Ascending aorta (tissue), 2 donors: ENCODE data around the gene FOXK1. TPM values are rescaled to one million over a fixed set of nuclear protein-coding genes. Genes with fewer than 3 reads are reported as not detected.

Experiments
- DNase-seq, 2 donors: peaks; one replicate each; pipeline ENCODE4 v3.0.0-alpha.2; 2019; ENCODE audit warnings: low spot score in 2 of 2
- H3K27ac ChIP-seq, 2 donors: fragments of 200-600 bp; sonication (generic); one replicate each; pipeline ENCODE4 v1.5.1; 2016 to 2017; ENCODE audit warnings: mild to moderate bottlenecking in 1 of 2
- H3K27me3 ChIP-seq: fragments of 200-600 bp; sonication (generic); one replicate; pipeline ENCODE4 v1.5.1; 2017
- H3K36me3 ChIP-seq, 2 donors: fragments of 200-600 bp; sonication (generic); one replicate each; pipeline ENCODE4 v1.5.1; 2016
- H3K4me1 ChIP-seq, 2 donors: fragments of 200-600 bp; sonication (generic); one replicate each; pipeline ENCODE4 v1.5.1; 2016 to 2017; ENCODE audit warnings: mild to moderate bottlenecking in 1 of 2
- H3K4me3 ChIP-seq, 2 donors: fragments of 200-600 bp; sonication (generic); one replicate each; pipeline ENCODE4 v1.5.1; 2016 to 2017; ENCODE audit warnings: mild to moderate bottlenecking in 1 of 2
- H3K9me3 ChIP-seq, 2 donors: fragments of 200-600 bp; sonication (generic); one replicate each; pipeline ENCODE4 v1.5.1; 2016
- intact Hi-C: fragments of 100-400 bp; cut with DNase I; formaldehyde crosslinking; loops from one replicate; pipeline ENCODE4 v1.15.1; 2023
- total RNA-seq: library from RNA; depleted of rRNA; stranded (reverse); fragments of >200 nt; gene quantifications from one replicate; pipeline ENCODE4 v1.1.0, GENCODE V29; 2016
- TF ChIP-seq, protein P1 (sequence below), 3 experiments: fragments of 200-600 bp in 2 of 3; fragments of 450-650 bp in 1 of 3; sonication (generic) in 2 of 3; IDR thresholded peaks; one replicate each; pipeline ENCODE4 v1.5.1; 2016 to 2019; ENCODE audit warnings: antibody characterized with exemption in 3 of 3, mild to moderate bottlenecking in 1 of 3, moderate library complexity in 1 of 3

Gene FOXK1
- total RNA-seq, 1 donor from 2014 or later: 31.7 TPM

DNA sequence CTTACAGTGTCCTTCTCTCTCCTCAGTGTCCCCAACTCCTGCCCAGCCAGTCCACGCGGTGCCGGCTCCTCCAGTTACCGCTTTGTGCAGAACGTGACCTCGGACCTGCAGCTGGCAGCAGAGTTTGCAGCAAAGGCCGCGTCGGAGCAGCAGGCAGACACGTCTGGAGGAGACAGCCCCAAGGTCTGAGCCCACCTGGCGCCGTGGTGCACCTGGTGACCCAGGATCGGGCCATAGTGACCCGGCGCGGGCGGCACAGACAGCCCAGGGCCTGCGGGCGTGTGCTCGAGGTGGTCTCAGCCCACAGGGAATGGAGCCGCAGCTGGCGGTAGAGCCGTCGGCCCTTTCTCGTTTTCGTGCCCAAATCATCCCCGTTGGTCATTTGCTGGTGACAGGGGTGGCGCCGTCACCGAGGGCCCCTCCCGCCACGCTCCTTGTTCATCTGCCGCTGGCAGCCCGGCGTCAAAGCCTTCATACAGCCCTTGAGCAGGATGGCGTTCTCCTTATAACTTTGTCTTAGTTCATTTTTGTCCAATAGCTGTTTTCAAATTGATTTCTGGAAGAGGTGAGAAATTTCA is 72.4 kb downstream of the FOXK1 start:
- H3K36me3 ChIP-seq: peaks cover 52 to 54% of the 10 kb centered on the region in 2 donors
- intact Hi-C loops: no loop called here
- H3K27ac ChIP-seq: no peak overlapping the region
- peaks cover 0 to 12% of the 10 kb centered on the region in 2 donors for H3K4me1 ChIP-seq
- TF ChIP-seq, protein P1, sequence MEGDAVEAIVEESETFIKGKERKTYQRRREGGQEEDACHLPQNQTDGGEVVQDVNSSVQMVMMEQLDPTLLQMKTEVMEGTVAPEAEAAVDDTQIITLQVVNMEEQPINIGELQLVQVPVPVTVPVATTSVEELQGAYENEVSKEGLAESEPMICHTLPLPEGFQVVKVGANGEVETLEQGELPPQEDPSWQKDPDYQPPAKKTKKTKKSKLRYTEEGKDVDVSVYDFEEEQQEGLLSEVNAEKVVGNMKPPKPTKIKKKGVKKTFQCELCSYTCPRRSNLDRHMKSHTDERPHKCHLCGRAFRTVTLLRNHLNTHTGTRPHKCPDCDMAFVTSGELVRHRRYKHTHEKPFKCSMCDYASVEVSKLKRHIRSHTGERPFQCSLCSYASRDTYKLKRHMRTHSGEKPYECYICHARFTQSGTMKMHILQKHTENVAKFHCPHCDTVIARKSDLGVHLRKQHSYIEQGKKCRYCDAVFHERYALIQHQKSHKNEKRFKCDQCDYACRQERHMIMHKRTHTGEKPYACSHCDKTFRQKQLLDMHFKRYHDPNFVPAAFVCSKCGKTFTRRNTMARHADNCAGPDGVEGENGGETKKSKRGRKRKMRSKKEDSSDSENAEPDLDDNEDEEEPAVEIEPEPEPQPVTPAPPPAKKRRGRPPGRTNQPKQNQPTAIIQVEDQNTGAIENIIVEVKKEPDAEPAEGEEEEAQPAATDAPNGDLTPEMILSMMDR (IDR thresholded peaks at IDR 0.05): no peak
- no peaks in the 10 kb centered on the region for H3K27me3 ChIP-seq
- H3K9me3 ChIP-seq: no peaks in the 10 kb centered on the region
- H3K4me3 ChIP-seq: no peak overlapping the region
- DNase-seq: no peak

GRCh38 chr7:4755045-4755444 is 73.0 kb downstream of the FOXK1 start:
- no peaks in the 10 kb centered on the region for H3K9me3 ChIP-seq
- H3K27me3 ChIP-seq: no peaks in the 10 kb centered on the region
- intact Hi-C loops: no loop called here
- no peak overlapping the region for H3K4me3 ChIP-seq
- TF ChIP-seq, protein P1 (IDR thresholded peaks at IDR 0.05): no peak
- H3K4me1 ChIP-seq: peaks cover 0 to 12% of the 10 kb centered on the region in 2 donors
- no peak overlapping the region for H3K27ac ChIP-seq
- H3K36me3 ChIP-seq: peaks cover 57 to 59% of the 10 kb centered on the region in 2 donors
- no peak for DNase-seq

DNA sequence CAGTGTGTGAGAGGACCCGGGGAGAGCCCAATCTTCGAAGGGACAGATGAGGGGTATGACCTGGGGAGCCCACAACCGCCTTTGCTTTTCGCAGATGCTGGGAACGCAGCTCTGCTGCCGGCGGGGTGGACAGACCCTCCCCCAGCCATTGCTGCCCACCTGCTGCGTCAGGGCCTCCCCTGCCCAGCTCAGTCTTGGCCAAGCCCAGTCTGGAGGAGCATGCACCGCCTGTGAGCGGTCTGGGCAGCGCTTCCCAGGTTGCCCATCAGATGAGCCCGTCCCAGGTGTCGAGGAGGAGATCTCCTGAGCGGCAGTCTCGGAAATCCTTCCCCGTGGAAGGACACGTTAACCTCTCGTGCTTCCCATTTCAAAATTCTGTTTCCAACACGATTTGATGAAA is 76.0 kb downstream of the FOXK1 start:
- intact Hi-C loops: no loop called here
- no peak for DNase-seq
- no peaks in the 10 kb centered on the region for H3K27me3 ChIP-seq
- no peaks in the 10 kb centered on the region for H3K9me3 ChIP-seq
- peaks cover 88 to 90% of the 10 kb centered on the region in 2 donors for H3K36me3 ChIP-seq
- no peak overlapping the region for H3K4me3 ChIP-seq
- no peak overlapping the region for H3K27ac ChIP-seq
- H3K4me1 ChIP-seq: no peaks in the 10 kb centered on the region
- TF ChIP-seq, protein P1 (IDR thresholded peaks at IDR 0.05): no peak

DNA sequence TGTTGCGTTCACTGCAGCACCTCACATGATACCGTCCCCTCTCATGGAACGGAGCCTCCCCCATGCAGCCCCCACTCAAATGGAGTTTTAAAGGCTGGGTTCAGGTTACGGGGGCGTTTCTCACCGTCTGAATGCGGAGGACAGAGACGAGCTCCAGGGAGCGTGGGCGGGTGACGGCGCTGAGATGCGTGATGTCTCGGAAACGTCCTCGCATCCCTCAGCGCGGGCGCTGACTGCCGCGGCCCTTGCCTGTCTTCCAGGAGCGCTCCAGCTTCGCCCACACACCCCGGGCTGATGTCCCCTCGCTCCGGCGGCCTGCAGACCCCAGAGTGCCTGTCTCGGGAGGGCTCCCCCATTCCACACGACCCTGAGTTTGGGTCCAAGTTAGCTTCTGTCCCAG is 76.7 kb downstream of the FOXK1 start:
- Histone ChIP-seq H3K36me3 (peaks cover 95 to 97% of the 10 kb centered on the region in 2 donors), H3K27ac (no peak overlapping the region), H3K27me3 (no peaks in the 10 kb centered on the region), H3K4me3 (no peak overlapping the region), H3K4me1 (no peaks in the 10 kb centered on the region), H3K9me3 (no peaks in the 10 kb centered on the region)
- intact Hi-C loops: no loop called here
- TF ChIP-seq, protein P1 (IDR thresholded peaks at IDR 0.05): no peak
- no peak for DNase-seq

- H3K36me3 ChIP-seq: peaks cover 99% of the 10 kb centered on the region in 2 donors
- no peaks in the 10 kb centered on the region for H3K4me1 ChIP-seq
- H3K9me3 ChIP-seq: no peaks in the 10 kb centered on the region
- DNase-seq: no peak
- H3K27ac ChIP-seq: no peak overlapping the region
- TF ChIP-seq, protein P1 (IDR thresholded peaks at IDR 0.05): no peak
- H3K4me3 ChIP-seq: no peak overlapping the region
- H3K27me3 ChIP-seq: no peaks in the 10 kb centered on the region
- intact Hi-C loops: no loop called here
These were observed 77.1 kb downstream of the FOXK1 start for GRCh38 chr7:4759211-4759610.

DNA sequence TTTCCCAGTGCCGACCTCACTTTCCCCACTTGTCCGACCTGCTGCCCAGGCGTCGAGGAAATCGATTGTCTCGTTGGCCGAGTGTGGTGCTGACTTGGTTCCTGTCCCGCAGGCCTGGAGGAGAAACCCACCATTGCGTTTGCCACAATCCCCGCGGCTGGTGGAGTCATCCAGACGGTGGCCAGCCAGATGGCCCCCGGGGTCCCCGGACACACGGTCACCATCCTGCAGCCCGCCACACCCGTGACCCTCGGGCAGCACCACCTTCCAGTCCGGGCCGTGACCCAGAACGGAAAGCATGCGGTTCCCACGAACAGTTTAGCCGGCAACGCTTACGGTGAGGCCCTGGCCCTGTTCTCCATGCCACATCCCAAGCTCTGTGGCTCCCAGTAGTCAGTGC is 78.9 kb downstream of the FOXK1 start:
- H3K4me3 ChIP-seq: no peak overlapping the region
- no peaks in the 10 kb centered on the region for H3K4me1 ChIP-seq
- peaks cover 88 to 93% of the 10 kb centered on the region in 2 donors for H3K36me3 ChIP-seq
- no peaks in the 10 kb centered on the region for H3K27me3 ChIP-seq
- no peak for DNase-seq
- TF ChIP-seq, protein P1 (IDR thresholded peaks at IDR 0.05): no peak
- intact Hi-C loops: no loop called here
- no peaks in the 10 kb centered on the region for H3K9me3 ChIP-seq
- no peak overlapping the region for H3K27ac ChIP-seq
